ENCODE measurements around the gene UBASH3B.
"Not testable (repeated sequence)": the region's sequence is repeated elsewhere in the genome, so short reads cannot be mapped to it uniquely, and the experiment has no call there.

Gene UBASH3B

GRCh38 chr11:122852796-122853160, 197.3 kb downstream of the UBASH3B start:
- DNase-seq (ENCODE audit: low spot score) = no peak

DNA sequence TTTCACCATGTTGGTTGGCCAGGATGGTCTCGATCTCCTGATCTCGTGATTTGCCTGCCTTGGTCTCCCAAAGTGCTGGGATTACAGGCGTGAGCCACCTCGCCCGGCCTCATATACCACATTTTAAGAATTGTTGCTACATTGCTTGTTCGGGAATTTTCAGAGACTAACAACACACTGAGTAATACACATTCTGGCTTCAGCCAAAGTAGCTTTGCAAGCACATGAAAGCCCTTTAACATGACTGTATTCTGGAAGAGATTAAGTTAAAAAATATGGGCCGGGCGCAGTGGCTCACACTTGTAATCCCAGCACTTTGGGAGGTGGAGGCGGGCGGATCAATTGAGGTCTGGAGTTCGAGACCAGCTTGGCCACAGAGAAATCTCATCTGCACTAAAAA, 197.7 kb downstream of the UBASH3B start:
- no peak for DNase-seq (ENCODE audit: low spot score)

- DNase-seq (ENCODE audit: low spot score) = peak; percentile 35
Measured at GRCh38 chr11:122853971-122854446, 198.5 kb downstream of the UBASH3B start.

GRCh38 chr11:122861631-122862030, 206.1 kb downstream of the UBASH3B start:
- DNase-seq (ENCODE audit: low spot score) = no peak

- DNase-seq (ENCODE audit: low spot score) = no peak
Measured at GRCh38 chr11:122862091-122862490, 206.6 kb downstream of the UBASH3B start.

- DNase-seq (ENCODE audit: low spot score) = not testable (repeated sequence)
Measured at GRCh38 chr11:122863154-122863553, 207.6 kb downstream of the UBASH3B start.

GRCh38 chr11:122863704-122864326, 208.3 kb downstream of the UBASH3B start:
- no peak for DNase-seq (ENCODE audit: low spot score)

Measured in HuH-7.5 (cell line).